GM18861 (cell line): ENCODE measurements around the gene GABBR1.

Source experiments
- ATAC-seq: cut with Tn5 transposase; IDR thresholded peaks from one replicate; pipeline ENCODE4 v1.9.1; 2021; ENCODE audit not compliant: unreplicated experiment

The GABBR1 gene

GRCh38 chr6:29529956-29530355, 103.0 kb downstream of the GABBR1 start:
- ATAC-seq, result no peak

GRCh38 chr6:29528988-29529560, 103.9 kb downstream of the GABBR1 start:
- no peak for ATAC-seq

GRCh38 chr6:29528300-29528931, 104.6 kb downstream of the GABBR1 start:
- no peak for ATAC-seq

- no peak for ATAC-seq
Measured at GRCh38 chr6:29527564-29527963, 105.4 kb downstream of the GABBR1 start.

- ATAC-seq, result no peak
Measured at GRCh38 chr6:29527126-29527525, 105.9 kb downstream of the GABBR1 start.

- ATAC-seq, result no peak
Measured at GRCh38 chr6:29525311-29525639, 107.7 kb downstream of the GABBR1 start.

- ATAC-seq, result no peak
Measured at GRCh38 chr6:29524444-29525310, 108.3 kb downstream of the GABBR1 start.

GRCh38 chr6:29524044-29524443, 108.9 kb downstream of the GABBR1 start:
- no peak for ATAC-seq

- no peak for ATAC-seq
Measured at GRCh38 chr6:29522227-29522626, 110.8 kb downstream of the GABBR1 start.

- ATAC-seq, result no peak
Measured at GRCh38 chr6:29521006-29521680, 111.8 kb downstream of the GABBR1 start.

- no peak for ATAC-seq
Measured at GRCh38 chr6:29520232-29520631, 112.8 kb downstream of the GABBR1 start.

GRCh38 chr6:29519291-29520010, 113.5 kb downstream of the GABBR1 start:
- no peak for ATAC-seq

- ATAC-seq, result no peak
Measured at GRCh38 chr6:29517728-29518440, 115.1 kb downstream of the GABBR1 start.

GRCh38 chr6:29517245-29517644, 115.7 kb downstream of the GABBR1 start:
- ATAC-seq, result no peak

- no peak for ATAC-seq
Measured at GRCh38 chr6:29516108-29516507, 116.9 kb downstream of the GABBR1 start.

- no peak for ATAC-seq
Measured at GRCh38 chr6:29510746-29511300, 122.2 kb downstream of the GABBR1 start.

GRCh38 chr6:29510202-29510601, 122.8 kb downstream of the GABBR1 start:
- ATAC-seq, result no peak
